Neural crest cell (in vitro differentiated cells): ENCODE data around the gene CDS1. TPM values are rescaled to one million over a fixed set of nuclear protein-coding genes. Genes with fewer than 3 reads are reported as not detected.
"Not testable (repeated sequence)": the region's sequence is repeated elsewhere in the genome, so short reads cannot be mapped to it uniquely, and the experiment has no call there.

Source experiments
- DNase-seq: peaks from one replicate; pipeline ENCODE4 v3.0.0; 2021; ENCODE audit warnings: low read depth, mixed read lengths, low spot score
- H3K27ac Mint-ChIP-seq: one replicate; pipeline ENCODE4 v1.8.0; 2021; ENCODE audit warnings: mild to moderate bottlenecking, mixed read lengths; ENCODE audit not compliant: unreplicated experiment
- H3K27me3 Mint-ChIP-seq: 2 replicates; pipeline ENCODE4 v1.8.0; 2021; ENCODE audit warnings: low read depth, mild to moderate bottlenecking, mixed read lengths
- H3K36me3 Mint-ChIP-seq: 2 replicates; pipeline ENCODE4 v1.8.0; 2021; ENCODE audit warnings: low read depth, mild to moderate bottlenecking, mixed read lengths
- H3K4me1 Mint-ChIP-seq: 2 replicates; pipeline ENCODE4 v1.8.0; 2021; ENCODE audit warnings: mixed read lengths
- H3K4me3 Mint-ChIP-seq: one replicate; pipeline ENCODE4 v1.8.0; 2021; ENCODE audit warnings: mild to moderate bottlenecking, mixed read lengths
- H3K9me3 Mint-ChIP-seq: 2 replicates; pipeline ENCODE4 v1.8.0; 2021; ENCODE audit warnings: mixed read lengths
- total RNA-seq: library from RNA; stranded (reverse); gene quantifications from 2 replicates; pipeline ENCODE4 v1.2.1, GENCODE V29; 2021
- TF ChIP-seq, protein P1 (sequence below): fragments of 200-600 bp; sonication (generic); conservative IDR thresholded peaks from 2 replicates; pipeline ENCODE4 v1.5.0; 2021; ENCODE audit warnings: antibody characterized with exemption, mild to moderate bottlenecking

CDS1 gene
- total RNA-seq, 1 donor from 2014 or later: 1.1 TPM

DNA sequence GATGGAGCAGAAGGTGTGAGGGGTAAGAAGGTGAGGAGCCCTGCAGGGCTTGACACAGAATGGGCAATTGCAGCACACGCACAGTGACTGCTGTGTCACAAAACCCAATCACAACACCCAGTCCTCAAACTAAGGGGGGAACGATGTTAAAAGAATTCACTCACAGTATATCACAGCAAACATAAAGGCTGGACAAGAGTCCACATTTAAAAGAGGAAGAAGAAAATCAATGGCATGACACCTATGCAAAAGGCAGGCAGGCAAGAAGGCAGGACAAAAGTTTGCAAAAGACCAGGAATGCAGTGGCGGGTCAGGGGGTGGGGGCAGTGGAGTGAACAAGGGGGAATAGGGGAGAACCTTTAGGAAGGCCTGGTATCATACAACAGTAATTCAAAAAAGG is 77.7 kb downstream of the CDS1 start:
- H3K27me3 Mint-ChIP-seq: no peaks in the 10 kb centered on the region
- H3K36me3 Mint-ChIP-seq: peaks cover 47% of the 10 kb centered on the region
- H3K27ac Mint-ChIP-seq: no peak overlapping the region
- peaks cover 20% of the 10 kb centered on the region for H3K4me1 Mint-ChIP-seq
- peaks cover 12% of the 10 kb centered on the region for H3K9me3 Mint-ChIP-seq
- TF ChIP-seq, protein P1, sequence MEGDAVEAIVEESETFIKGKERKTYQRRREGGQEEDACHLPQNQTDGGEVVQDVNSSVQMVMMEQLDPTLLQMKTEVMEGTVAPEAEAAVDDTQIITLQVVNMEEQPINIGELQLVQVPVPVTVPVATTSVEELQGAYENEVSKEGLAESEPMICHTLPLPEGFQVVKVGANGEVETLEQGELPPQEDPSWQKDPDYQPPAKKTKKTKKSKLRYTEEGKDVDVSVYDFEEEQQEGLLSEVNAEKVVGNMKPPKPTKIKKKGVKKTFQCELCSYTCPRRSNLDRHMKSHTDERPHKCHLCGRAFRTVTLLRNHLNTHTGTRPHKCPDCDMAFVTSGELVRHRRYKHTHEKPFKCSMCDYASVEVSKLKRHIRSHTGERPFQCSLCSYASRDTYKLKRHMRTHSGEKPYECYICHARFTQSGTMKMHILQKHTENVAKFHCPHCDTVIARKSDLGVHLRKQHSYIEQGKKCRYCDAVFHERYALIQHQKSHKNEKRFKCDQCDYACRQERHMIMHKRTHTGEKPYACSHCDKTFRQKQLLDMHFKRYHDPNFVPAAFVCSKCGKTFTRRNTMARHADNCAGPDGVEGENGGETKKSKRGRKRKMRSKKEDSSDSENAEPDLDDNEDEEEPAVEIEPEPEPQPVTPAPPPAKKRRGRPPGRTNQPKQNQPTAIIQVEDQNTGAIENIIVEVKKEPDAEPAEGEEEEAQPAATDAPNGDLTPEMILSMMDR: no peak
- H3K4me3 Mint-ChIP-seq: no peak overlapping the region
- DNase-seq: no peak

DNA sequence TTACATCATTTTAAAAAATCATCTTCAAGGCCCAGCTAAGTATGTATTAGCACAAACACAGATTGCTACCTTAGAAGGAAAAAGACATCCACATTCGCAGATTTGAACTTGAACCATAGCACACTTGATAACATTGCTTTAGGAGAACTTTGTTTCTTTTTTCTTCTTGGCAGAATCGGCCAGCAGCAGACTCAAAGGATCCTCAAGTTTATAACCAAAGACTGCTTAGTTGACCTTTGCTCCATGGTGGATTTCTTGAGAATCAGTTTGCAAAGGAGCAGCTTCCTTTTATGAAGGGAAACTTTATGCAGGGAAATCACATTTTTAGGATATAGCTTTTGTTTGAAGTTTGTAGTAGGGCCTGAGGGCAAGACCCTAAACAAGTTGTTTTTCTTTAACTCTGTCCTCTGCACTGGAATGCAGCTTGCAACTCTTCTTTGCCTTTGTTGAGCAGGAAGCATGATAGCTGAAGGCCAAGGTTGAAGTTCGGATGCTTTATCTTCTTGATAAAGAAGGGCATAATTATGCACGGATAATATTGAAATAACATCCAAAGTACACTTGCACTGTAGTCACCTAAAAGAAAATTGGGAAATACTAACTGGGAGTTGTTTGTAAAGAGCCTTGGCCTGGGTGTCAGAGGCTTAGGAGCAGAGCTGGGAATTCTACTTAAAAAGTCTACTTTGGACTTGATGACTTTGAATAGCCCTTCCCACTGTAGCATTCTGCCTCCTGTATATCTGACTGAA is 78.4 kb downstream of the CDS1 start:
- Mint-ChIP-seq H3K36me3 (peaks cover 53% of the 10 kb centered on the region), H3K27ac (no peak overlapping the region), H3K9me3 (peaks cover 12% of the 10 kb centered on the region), H3K27me3 (no peaks in the 10 kb centered on the region), H3K4me1 (peaks cover 20% of the 10 kb centered on the region), H3K4me3 (no peak overlapping the region)
- no peak for DNase-seq
- TF ChIP-seq, protein P1: no peak

DNA sequence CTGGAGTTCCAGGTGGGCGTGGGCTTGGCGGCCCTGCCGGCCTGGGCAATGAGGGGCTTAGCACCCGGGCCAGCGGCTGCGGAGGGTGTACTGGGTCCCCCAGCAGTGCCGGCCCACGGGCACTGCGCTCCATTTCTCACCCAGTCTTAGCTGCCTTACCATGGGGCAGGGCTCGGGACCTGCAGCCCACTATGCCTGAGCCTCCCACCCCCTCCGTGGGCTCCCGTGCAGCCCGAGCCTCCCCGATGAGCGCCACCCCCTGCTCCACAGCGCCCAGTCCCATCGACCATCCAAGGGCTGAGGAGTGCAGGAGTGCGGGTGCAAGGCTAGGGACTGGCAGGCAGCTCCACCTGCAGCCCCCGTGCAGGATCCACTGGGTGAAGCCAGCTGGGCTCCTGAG is 81.8 kb downstream of the CDS1 start:
- not testable (repeated sequence) for H3K4me3 Mint-ChIP-seq, DNase-seq, H3K9me3 Mint-ChIP-seq, H3K27me3 Mint-ChIP-seq, H3K27ac Mint-ChIP-seq
- peaks cover 20% of the 10 kb centered on the region for H3K4me1 Mint-ChIP-seq
- H3K36me3 Mint-ChIP-seq: peaks cover 46% of the 10 kb centered on the region

DNA sequence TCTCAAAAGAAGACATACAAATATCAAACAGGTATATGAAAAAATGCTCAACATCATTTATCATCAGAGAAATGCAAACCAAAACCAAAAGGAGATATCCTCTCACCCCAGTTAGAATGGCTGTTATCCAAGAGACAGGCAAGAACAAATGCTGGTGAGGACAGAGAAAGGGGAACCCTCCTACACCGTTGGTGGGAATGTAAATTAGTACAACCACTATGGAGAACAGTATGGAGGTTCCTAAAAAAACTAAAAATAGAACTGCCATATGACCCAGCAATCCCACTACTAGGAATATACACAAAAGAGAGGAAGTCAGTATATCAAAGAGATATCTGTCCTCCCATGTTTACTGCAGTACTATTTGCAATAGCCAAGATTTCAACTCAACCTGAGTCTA is 83.5 kb downstream of the CDS1 start:
- Mint-ChIP-seq H3K4me3 (no peak overlapping the region), H3K27ac (no peak overlapping the region), H3K4me1 (peaks cover 5% of the 10 kb centered on the region), H3K36me3 (peaks cover 36% of the 10 kb centered on the region), H3K27me3 (no peaks in the 10 kb centered on the region), H3K9me3 (peaks cover 6% of the 10 kb centered on the region)
- TF ChIP-seq, protein P1: no peak
- no peak for DNase-seq

DNA sequence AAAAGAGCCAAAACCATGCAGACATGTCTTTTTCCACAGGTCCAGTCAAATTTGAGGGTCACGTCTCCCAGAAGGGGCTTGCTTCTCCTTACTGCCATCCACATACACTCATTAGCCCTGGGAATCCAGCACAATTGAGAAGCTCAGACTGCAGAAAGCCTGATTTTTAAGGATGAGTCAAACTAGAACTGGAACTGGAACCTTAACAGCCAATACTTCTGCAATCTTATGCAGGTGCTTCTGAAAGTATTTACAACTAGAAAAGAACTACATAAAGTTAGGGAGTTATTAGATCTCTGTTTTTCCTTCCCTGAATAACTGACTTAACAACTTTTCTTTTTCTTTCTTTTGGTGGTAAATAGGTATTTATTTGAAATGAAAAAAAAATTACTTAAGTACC is 86.3 kb downstream of the CDS1 start:
- Mint-ChIP-seq H3K4me1 (no peaks in the 10 kb centered on the region), H3K4me3 (no peak overlapping the region), H3K27me3 (no peaks in the 10 kb centered on the region), H3K27ac (no peak overlapping the region), H3K36me3 (peaks cover 36% of the 10 kb centered on the region), H3K9me3 (peaks cover 6% of the 10 kb centered on the region)
- TF ChIP-seq, protein P1: no peak
- no peak for DNase-seq

DNA sequence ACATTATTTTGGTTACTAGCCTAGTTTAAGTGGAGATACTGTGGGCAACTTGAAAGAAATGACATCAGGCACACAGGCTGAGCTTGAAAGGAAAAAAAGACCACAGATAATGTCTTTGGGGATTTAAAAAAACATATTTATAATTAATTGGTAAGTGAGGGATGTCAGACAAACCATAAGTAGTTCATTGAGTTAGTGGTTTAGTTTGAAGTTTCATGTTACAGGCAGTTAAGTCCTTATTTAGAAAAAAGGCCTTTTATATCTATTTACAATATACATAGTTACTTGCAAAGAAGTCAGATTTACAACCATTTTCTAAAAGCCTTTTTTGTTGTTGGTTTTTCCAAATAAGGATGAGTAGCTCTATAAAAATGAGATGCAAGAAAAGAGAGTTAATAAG is 89.2 kb downstream of the CDS1 start:
- H3K4me3 Mint-ChIP-seq: no peak overlapping the region
- H3K27me3 Mint-ChIP-seq: no peaks in the 10 kb centered on the region
- TF ChIP-seq, protein P1: no peak
- H3K27ac Mint-ChIP-seq: no peak overlapping the region
- no peaks in the 10 kb centered on the region for H3K9me3 Mint-ChIP-seq
- H3K4me1 Mint-ChIP-seq: no peaks in the 10 kb centered on the region
- DNase-seq: no peak
- peaks cover 21% of the 10 kb centered on the region for H3K36me3 Mint-ChIP-seq
